ENCODE data around the gene NR3C1. TPM values are rescaled to one million over a fixed set of nuclear protein-coding genes. Genes with fewer than 3 reads are reported as not detected.

Gene NR3C1
- total RNA-seq, 1 experiment from 2014 or later = 16.0 TPM

- TF ChIP-seq TCF7L2 (IDR thresholded peaks at IDR 0.05; ENCODE audit: borderline replicate concordance, extremely low read depth, insufficient read depth, insufficient read length) = peak; percentile 91
- no peak for TF ChIP-seq FOSL1 (IDR thresholded peaks at IDR 0.05; ENCODE audit: low read depth)
These were observed 157.4 kb downstream of the NR3C1 start (continued) for GRCh38 chr5:143245929-143246561.

DNA sequence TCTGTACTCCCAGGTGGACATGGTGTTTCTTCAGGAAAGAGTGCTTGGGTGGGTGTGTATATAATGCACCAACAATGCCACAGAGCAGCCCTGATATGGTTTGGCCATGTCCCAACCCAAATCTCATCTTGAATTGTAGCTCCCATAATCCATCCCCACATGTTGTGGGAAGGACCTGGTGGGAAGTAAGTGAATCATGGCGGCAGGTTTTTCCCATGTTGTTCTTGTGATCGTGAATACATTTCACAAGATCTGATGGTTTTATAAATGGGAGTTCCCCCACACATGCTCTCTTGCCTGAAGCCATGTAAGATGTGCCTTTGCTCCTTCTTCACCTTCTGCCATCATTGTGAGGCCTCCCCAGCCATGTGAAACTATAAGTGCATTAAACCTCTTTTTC is 158.5 kb downstream of the NR3C1 start:
- H3K4me2 ChIP-seq (ENCODE audit: low read length) = peak overlapping the region; percentile 81
- H3K9me3 ChIP-seq (ENCODE audit: control insufficient read depth in 1 of 2, insufficient read depth in 1 of 2, low read depth in 1 of 2, low read length in 2 of 2) = no peaks in the 10 kb centered on the region; a peak in 1 of 4 replicates
- DNase-seq (ENCODE audit: low read depth, low spot score) (no peak), ATAC-seq (no peak)
- H3K27ac ChIP-seq (ENCODE audit: low read depth, low read length) = peak overlapping the region; percentile 77
- CTCF ChIA-PET = no interaction called here
- no peaks in the 10 kb centered on the region for H3K36me3 ChIP-seq (ENCODE audit: control insufficient read depth in 1 of 2, insufficient read depth in 2 of 2, low read length in 2 of 2)
- peaks cover 54 to 82% of the 10 kb centered on the region in 2 experiments for H3K4me1 ChIP-seq (ENCODE audit: control insufficient read depth in 1 of 2, insufficient read depth in 2 of 2, low read length in 2 of 2)
- no TSS peak for BruUV-seq (replicated peaks)
- H2AFZ ChIP-seq (ENCODE audit: low read depth, low read length, poor library complexity, severe bottlenecking) = peak overlapping the region; percentile 42
- no peaks in the 10 kb centered on the region for H4K20me1 ChIP-seq (ENCODE audit: insufficient read depth)
- peak overlapping the region; percentile 26; the same call in 1 of the 2 replicates for H3K9ac ChIP-seq (ENCODE audit: low read length)
- TF ChIP-seq ZBTB33 (IDR thresholded peaks at IDR 0.05; ENCODE audit: extremely low read depth, insufficient replicate concordance, low read length) (no peak), CEBPB (IDR thresholded peaks at IDR 0.05; ENCODE audit: low read depth) (no peak), TCF7L2 (IDR thresholded peaks at IDR 0.05; ENCODE audit: borderline replicate concordance, extremely low read depth, insufficient read depth, insufficient read length) (no peak), ATF3 (IDR thresholded peaks at IDR 0.05) (no peak), EGR1 (IDR thresholded peaks at IDR 0.05; ENCODE audit: low read depth) (no peak), ZFX (IDR thresholded peaks at IDR 0.05) (no peak), EZH2phosphoT487 (IDR thresholded peaks at IDR 0.05; ENCODE audit: borderline replicate concordance) (no peak), SP1 (IDR thresholded peaks at IDR 0.05; ENCODE audit: low read depth) (no peak), POLR2A (IDR thresholded peaks at IDR 0.05; ENCODE audit: borderline replicate concordance, extremely low read depth, insufficient read depth, insufficient read length) (no peak), SIN3A (IDR thresholded peaks at IDR 0.05; ENCODE audit: low read depth) (no peak)
- TF ChIP-seq, protein P1, sequence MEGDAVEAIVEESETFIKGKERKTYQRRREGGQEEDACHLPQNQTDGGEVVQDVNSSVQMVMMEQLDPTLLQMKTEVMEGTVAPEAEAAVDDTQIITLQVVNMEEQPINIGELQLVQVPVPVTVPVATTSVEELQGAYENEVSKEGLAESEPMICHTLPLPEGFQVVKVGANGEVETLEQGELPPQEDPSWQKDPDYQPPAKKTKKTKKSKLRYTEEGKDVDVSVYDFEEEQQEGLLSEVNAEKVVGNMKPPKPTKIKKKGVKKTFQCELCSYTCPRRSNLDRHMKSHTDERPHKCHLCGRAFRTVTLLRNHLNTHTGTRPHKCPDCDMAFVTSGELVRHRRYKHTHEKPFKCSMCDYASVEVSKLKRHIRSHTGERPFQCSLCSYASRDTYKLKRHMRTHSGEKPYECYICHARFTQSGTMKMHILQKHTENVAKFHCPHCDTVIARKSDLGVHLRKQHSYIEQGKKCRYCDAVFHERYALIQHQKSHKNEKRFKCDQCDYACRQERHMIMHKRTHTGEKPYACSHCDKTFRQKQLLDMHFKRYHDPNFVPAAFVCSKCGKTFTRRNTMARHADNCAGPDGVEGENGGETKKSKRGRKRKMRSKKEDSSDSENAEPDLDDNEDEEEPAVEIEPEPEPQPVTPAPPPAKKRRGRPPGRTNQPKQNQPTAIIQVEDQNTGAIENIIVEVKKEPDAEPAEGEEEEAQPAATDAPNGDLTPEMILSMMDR (IDR thresholded peaks at IDR 0.05 in 2 of 3, conservative IDR thresholded peaks at IDR 0.05 in 1 of 3; ENCODE audit: borderline replicate concordance in 1 of 3, insufficient read depth in 1 of 3, low read depth in 2 of 3, low read length in 2 of 3) = no peak
- TF ChIP-seq, protein P2, sequence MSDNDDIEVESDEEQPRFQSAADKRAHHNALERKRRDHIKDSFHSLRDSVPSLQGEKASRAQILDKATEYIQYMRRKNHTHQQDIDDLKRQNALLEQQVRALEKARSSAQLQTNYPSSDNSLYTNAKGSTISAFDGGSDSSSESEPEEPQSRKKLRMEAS (IDR thresholded peaks at IDR 0.05) = no peak
- TF ChIP-seq, protein P3, sequence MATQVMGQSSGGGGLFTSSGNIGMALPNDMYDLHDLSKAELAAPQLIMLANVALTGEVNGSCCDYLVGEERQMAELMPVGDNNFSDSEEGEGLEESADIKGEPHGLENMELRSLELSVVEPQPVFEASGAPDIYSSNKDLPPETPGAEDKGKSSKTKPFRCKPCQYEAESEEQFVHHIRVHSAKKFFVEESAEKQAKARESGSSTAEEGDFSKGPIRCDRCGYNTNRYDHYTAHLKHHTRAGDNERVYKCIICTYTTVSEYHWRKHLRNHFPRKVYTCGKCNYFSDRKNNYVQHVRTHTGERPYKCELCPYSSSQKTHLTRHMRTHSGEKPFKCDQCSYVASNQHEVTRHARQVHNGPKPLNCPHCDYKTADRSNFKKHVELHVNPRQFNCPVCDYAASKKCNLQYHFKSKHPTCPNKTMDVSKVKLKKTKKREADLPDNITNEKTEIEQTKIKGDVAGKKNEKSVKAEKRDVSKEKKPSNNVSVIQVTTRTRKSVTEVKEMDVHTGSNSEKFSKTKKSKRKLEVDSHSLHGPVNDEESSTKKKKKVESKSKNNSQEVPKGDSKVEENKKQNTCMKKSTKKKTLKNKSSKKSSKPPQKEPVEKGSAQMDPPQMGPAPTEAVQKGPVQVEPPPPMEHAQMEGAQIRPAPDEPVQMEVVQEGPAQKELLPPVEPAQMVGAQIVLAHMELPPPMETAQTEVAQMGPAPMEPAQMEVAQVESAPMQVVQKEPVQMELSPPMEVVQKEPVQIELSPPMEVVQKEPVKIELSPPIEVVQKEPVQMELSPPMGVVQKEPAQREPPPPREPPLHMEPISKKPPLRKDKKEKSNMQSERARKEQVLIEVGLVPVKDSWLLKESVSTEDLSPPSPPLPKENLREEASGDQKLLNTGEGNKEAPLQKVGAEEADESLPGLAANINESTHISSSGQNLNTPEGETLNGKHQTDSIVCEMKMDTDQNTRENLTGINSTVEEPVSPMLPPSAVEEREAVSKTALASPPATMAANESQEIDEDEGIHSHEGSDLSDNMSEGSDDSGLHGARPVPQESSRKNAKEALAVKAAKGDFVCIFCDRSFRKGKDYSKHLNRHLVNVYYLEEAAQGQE (IDR thresholded peaks at IDR 0.05; ENCODE audit: low read depth) = no peak
- H3K27me3 ChIP-seq (ENCODE audit: insufficient read depth, low read length) = no peaks in the 10 kb centered on the region
- no peaks in the 10 kb centered on the region for H3K79me2 ChIP-seq (ENCODE audit: insufficient read depth, low read length)
- no peaks in the 10 kb centered on the region for H3K9me2 ChIP-seq (ENCODE audit: insufficient read depth)
- no peak overlapping the region for H3K4me3 ChIP-seq (replicated peaks in 1 of 2; ENCODE audit: low read depth in 1 of 2, low read length in 2 of 2)
- intact Hi-C loops (cut with micrococcal nuclease) = loop anchor here (2.0 kb wide), 1 partner anchor 158 kb away; the partner anchor contains the start of gene NR3C1
- POLR2A ChIA-PET = no interaction called here
- RAD21 ChIA-PET (ENCODE audit: low non-redundant PET in 1 of 2, low total read pairs in 2 of 2, uncharacterized antibody in 2 of 2, unreplicated experiment in 2 of 2) = no interaction called here

Measured in HCT116 (cell line).